HCT116 (cell line): ENCODE data around the gene NELL1. TPM values are rescaled to one million over a fixed set of nuclear protein-coding genes. Genes with fewer than 3 reads are reported as not detected.

Experiments used
- ATAC-seq: fragments of 200-7000 bp; cut with Tn5 transposase; 2 replicates; pipeline ENCODE4 v1.9.1; 2020; ENCODE audit warnings: mild to moderate bottlenecking, moderate library complexity
- BruUV-seq: library from RNA; stranded (reverse); fragments of 400-500 nt; replicated peaks from 2 replicates; lab custom pipeline; 2021; lab: Mats Ljungman, UMichigan
- CTCF ChIA-PET: fragments of 300-600 bp; sonication (Branson Sonifier 250); formaldehyde crosslinking; loops from one replicate; lab custom pipeline; 2021; ENCODE audit warnings: antibody characterized with exemption; lab: Charles Lee
- POLR2A ChIA-PET: fragments of 300-600, 350-600 bp; sonication (Branson Sonifier 250); formaldehyde crosslinking; loops from one replicate; lab custom pipeline; 2021; ENCODE audit warnings: antibody characterized with exemption; lab: Charles Lee
- RAD21 ChIA-PET, 2 experiments: fragments of 300-600 bp; sonication (Branson Sonifier 250); formaldehyde crosslinking; loops; one replicate each; lab custom pipeline; 2023; ENCODE audit warnings: low total read pairs in 2 of 2; ENCODE audit not compliant: uncharacterized antibody in 2 of 2, unreplicated experiment in 2 of 2, low non-redundant PET in 1 of 2; lab: Charles Lee
- DNase-seq: peaks from one replicate; pipeline ENCODE4 v3.0.0-alpha.2; 2010; ENCODE audit warnings: low read depth, low spot score
- H2AFZ ChIP-seq: fragments of 200-600 bp; shearing (Covaris generic), sonication (generic); 2 replicates; pipeline ENCODE4 v1.6.1; 2017; ENCODE audit warnings: low read depth, mixed run types, mixed read lengths, antibody characterized with exemption, low read length; ENCODE audit not compliant: poor library complexity, severe bottlenecking
- H3K27ac ChIP-seq: 2 replicates; pipeline ENCODE4 v1.5.1; 2012; ENCODE audit warnings: low read depth, low read length
- H3K27me3 ChIP-seq: fragments of 200-600 bp; sonication (generic); 2 replicates; pipeline ENCODE4 v1.6.1; 2016; ENCODE audit warnings: mixed run types, low read length, mixed read lengths; ENCODE audit not compliant: insufficient read depth
- H3K36me3 ChIP-seq, 2 experiments: fragments of 200-500 bp in 1 of 2; fragments of 200-600 bp in 1 of 2; sonication (Bioruptor generic) in 1 of 2; sonication (generic) in 1 of 2; 2 replicates each; pipeline versions ENCODE4 v1.5.1 to v1.6.1; 2014 to 2016; ENCODE audit warnings: low read length in 2 of 2, inconsistent platforms in 1 of 2, mixed read lengths in 1 of 2, mixed run types in 1 of 2; ENCODE audit not compliant: insufficient read depth in 2 of 2, control insufficient read depth in 1 of 2
- H3K4me1 ChIP-seq, 2 experiments: fragments of 200-600 bp in 1 of 2; sonication (generic) in 1 of 2; 2 replicates each; pipeline versions ENCODE4 v1.5.1 to v1.6.1; 2012 to 2017; ENCODE audit warnings: low read length in 2 of 2, inconsistent platforms in 1 of 2, mild to moderate bottlenecking in 1 of 2, mixed read lengths in 1 of 2, mixed run types in 1 of 2, moderate library complexity in 1 of 2; ENCODE audit not compliant: insufficient read depth in 2 of 2, control insufficient read depth in 1 of 2
- H3K4me2 ChIP-seq: fragments of 200-600 bp; sonication (generic); 2 replicates; pipeline ENCODE4 v1.6.1; 2017; ENCODE audit warnings: mixed run types, low read length, mixed read lengths
- H3K4me3 ChIP-seq, 2 experiments: fragments of 200-600 bp in 1 of 2; sonication (generic) in 1 of 2; replicated peaks in 1 of 2; 2 replicates each; pipeline ENCODE4 v1.5.1; 2011 to 2016; ENCODE audit warnings: low read length in 2 of 2, control low read depth in 1 of 2, low read depth in 1 of 2, mild to moderate bottlenecking in 1 of 2, mixed read lengths in 1 of 2, mixed run types in 1 of 2
- H3K79me2 ChIP-seq: fragments of 200-600 bp; sonication (generic); 2 replicates; pipeline ENCODE4 v1.6.1; 2017; ENCODE audit warnings: mild to moderate bottlenecking, mixed run types, low read length, moderate library complexity, mixed read lengths; ENCODE audit not compliant: insufficient read depth
- H3K9ac ChIP-seq: fragments of 200-600 bp; sonication (generic); 2 replicates; pipeline ENCODE4 v1.6.1; 2016; ENCODE audit warnings: low read length, mixed read lengths
- H3K9me2 ChIP-seq: fragments of 200-600 bp; sonication (generic), shearing (Covaris generic); 2 replicates; pipeline ENCODE4 v1.6.1; 2017; ENCODE audit warnings: mixed run types, mild to moderate bottlenecking, moderate library complexity; ENCODE audit not compliant: insufficient read depth
- H3K9me3 ChIP-seq, 2 experiments: fragments of 200-500 bp in 1 of 2; fragments of 200-600 bp in 1 of 2; sonication (Bioruptor generic) in 1 of 2; sonication (generic) in 1 of 2; 2 replicates each; pipeline ENCODE4 v1.6.1; 2014 to 2017; ENCODE audit warnings: low read length in 2 of 2, mixed read lengths in 2 of 2, inconsistent platforms in 1 of 2, low read depth in 1 of 2, mild to moderate bottlenecking in 1 of 2, mixed run types in 1 of 2, moderate library complexity in 1 of 2; ENCODE audit not compliant: control insufficient read depth in 1 of 2, insufficient read depth in 1 of 2
- H4K20me1 ChIP-seq: fragments of 200-600 bp; sonication (generic), shearing (Covaris generic); 2 replicates; pipeline ENCODE4 v1.6.1; 2017; ENCODE audit warnings: mixed run types, mild to moderate bottlenecking, moderate library complexity; ENCODE audit not compliant: insufficient read depth
- CEBPB ChIP-seq: IDR thresholded peaks from 2 replicates; pipeline ENCODE4 v1.6.1; 2012; ENCODE audit warnings: low read depth
- ELF1 ChIP-seq: IDR thresholded peaks from 2 replicates; pipeline ENCODE4 v1.6.1; 2012; ENCODE audit warnings: low read depth, borderline replicate concordance
- EZH2 ChIP-seq: fragments of 200-600 bp; sonication (generic); IDR thresholded peaks from 2 replicates; pipeline ENCODE4 v1.6.1; 2017; ENCODE audit warnings: antibody characterized with exemption, mixed run types
- EZH2phosphoT487 ChIP-seq: fragments of 200-600 bp; IDR thresholded peaks from 2 replicates; pipeline ENCODE4 v1.6.1; 2018; ENCODE audit warnings: antibody characterized with exemption, borderline replicate concordance
- FOSL1 ChIP-seq: IDR thresholded peaks from 2 replicates; pipeline ENCODE4 v1.6.1; 2012; ENCODE audit warnings: low read depth
- POLR2AphosphoS5 ChIP-seq: IDR thresholded peaks from 2 replicates; pipeline ENCODE4 v1.6.1; 2011; ENCODE audit warnings: mild to moderate bottlenecking, low read depth, low read length, moderate library complexity
- RAD21 ChIP-seq: IDR thresholded peaks from 2 replicates; pipeline ENCODE4 v1.6.1; 2012; ENCODE audit warnings: low read depth, mild to moderate bottlenecking
- REST ChIP-seq: IDR thresholded peaks from 2 replicates; pipeline ENCODE4 v1.6.1; 2012; ENCODE audit warnings: low read depth
- SIN3A ChIP-seq: IDR thresholded peaks from 2 replicates; pipeline ENCODE4 v1.6.1; 2012; ENCODE audit warnings: low read depth
- SP1 ChIP-seq: IDR thresholded peaks from 2 replicates; pipeline ENCODE4 v1.6.1; 2012; ENCODE audit warnings: low read depth
- SRF ChIP-seq: IDR thresholded peaks from 2 replicates; pipeline ENCODE4 v1.6.1; 2012; ENCODE audit warnings: low read depth
- ZNF274 ChIP-seq: fragments of 200-500 bp; sonication (Bioruptor generic); IDR thresholded peaks from 2 replicates; pipeline ENCODE4 v1.6.1; 2014; ENCODE audit warnings: mild to moderate bottlenecking, low read depth, low read length, inconsistent platforms
- intact Hi-C: fragments of 100-400 bp; cut with micrococcal nuclease; formaldehyde crosslinking; loops from 2 replicates; pipeline ENCODE4 v1.10.0; 2022
- total RNA-seq: library from RNA; stranded (reverse); gene quantifications from one replicate; pipeline ENCODE4 v1.2.1, GENCODE V29; 2021; ENCODE audit not compliant: unreplicated experiment
- TF ChIP-seq, protein P1 (sequence below), 3 experiments: fragments of 200-600 bp in 1 of 3; sonication (generic) in 1 of 3; IDR thresholded peaks in 2 of 3; conservative IDR thresholded peaks in 1 of 3; 2 replicates each; pipeline ENCODE4 v1.5.1; 2012 to 2017; ENCODE audit warnings: low read depth in 2 of 3, low read length in 2 of 3, antibody characterized with exemption in 1 of 3, borderline replicate concordance in 1 of 3, control low read depth in 1 of 3, mild to moderate bottlenecking in 1 of 3, mixed read lengths in 1 of 3, mixed run types in 1 of 3, moderate library complexity in 1 of 3; ENCODE audit not compliant: insufficient read depth in 1 of 3
- TF ChIP-seq, protein P2 (sequence below): IDR thresholded peaks from 2 replicates; pipeline ENCODE4 v1.6.1; 2012

Gene NELL1
- total RNA-seq, 1 experiment from 2014 or later: not detected

GRCh38 chr11:21495879-21496278 lies 826.5 kb downstream of the NELL1 start:
- Histone ChIP-seq H3K4me3 (no peak overlapping the region), H3K9me3 (peaks cover 2 to 3% of the 10 kb centered on the region in 2 experiments; a peak in 1 of 4 replicates), H3K79me2 (no peaks in the 10 kb centered on the region)
- ATAC-seq (no peak), DNase-seq (no peak)
- intact Hi-C loops: no loop called here
- BruUV-seq: no TSS peak
- no peak for TF ChIP-seq RAD21
- no peak for TF ChIP-seq SRF
- no peak for TF ChIP-seq SIN3A
- TF ChIP-seq SP1: no peak
- TF ChIP-seq ZNF274: no peak
- no peak for TF ChIP-seq FOSL1
- no peak for TF ChIP-seq ELF1
- no peak for TF ChIP-seq REST
- TF ChIP-seq EZH2: no peak
- TF ChIP-seq CEBPB: no peak
- TF ChIP-seq EZH2phosphoT487: no peak
- TF ChIP-seq POLR2AphosphoS5: no peak
- TF ChIP-seq, protein P1, sequence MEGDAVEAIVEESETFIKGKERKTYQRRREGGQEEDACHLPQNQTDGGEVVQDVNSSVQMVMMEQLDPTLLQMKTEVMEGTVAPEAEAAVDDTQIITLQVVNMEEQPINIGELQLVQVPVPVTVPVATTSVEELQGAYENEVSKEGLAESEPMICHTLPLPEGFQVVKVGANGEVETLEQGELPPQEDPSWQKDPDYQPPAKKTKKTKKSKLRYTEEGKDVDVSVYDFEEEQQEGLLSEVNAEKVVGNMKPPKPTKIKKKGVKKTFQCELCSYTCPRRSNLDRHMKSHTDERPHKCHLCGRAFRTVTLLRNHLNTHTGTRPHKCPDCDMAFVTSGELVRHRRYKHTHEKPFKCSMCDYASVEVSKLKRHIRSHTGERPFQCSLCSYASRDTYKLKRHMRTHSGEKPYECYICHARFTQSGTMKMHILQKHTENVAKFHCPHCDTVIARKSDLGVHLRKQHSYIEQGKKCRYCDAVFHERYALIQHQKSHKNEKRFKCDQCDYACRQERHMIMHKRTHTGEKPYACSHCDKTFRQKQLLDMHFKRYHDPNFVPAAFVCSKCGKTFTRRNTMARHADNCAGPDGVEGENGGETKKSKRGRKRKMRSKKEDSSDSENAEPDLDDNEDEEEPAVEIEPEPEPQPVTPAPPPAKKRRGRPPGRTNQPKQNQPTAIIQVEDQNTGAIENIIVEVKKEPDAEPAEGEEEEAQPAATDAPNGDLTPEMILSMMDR (IDR thresholded peaks at IDR 0.05 in 2 of 3, conservative IDR thresholded peaks at IDR 0.05 in 1 of 3; ENCODE audit: borderline replicate concordance in 1 of 3, insufficient read depth in 1 of 3, low read depth in 2 of 3, low read length in 2 of 3): no peak
- TF ChIP-seq, protein P2, sequence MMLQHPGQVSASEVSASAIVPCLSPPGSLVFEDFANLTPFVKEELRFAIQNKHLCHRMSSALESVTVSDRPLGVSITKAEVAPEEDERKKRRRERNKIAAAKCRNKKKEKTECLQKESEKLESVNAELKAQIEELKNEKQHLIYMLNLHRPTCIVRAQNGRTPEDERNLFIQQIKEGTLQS: no peak
- TF ChIP-seq, all 23 proteins: peak for 0
- no peaks in the 10 kb centered on the region for H4K20me1 ChIP-seq
- no peak overlapping the region for H3K4me2 ChIP-seq
- no peak overlapping the region for H3K27ac ChIP-seq
- H3K4me1 ChIP-seq: no peaks in the 10 kb centered on the region
- ChIA-PET CTCF (no interaction called here), RAD21 (no interaction called here), POLR2A (no interaction called here)
- no peak overlapping the region for H2AFZ ChIP-seq
- H3K9me2 ChIP-seq: no peaks in the 10 kb centered on the region
- H3K27me3 ChIP-seq: no peaks in the 10 kb centered on the region
- no peaks in the 10 kb centered on the region for H3K36me3 ChIP-seq
- H3K9ac ChIP-seq: no peak overlapping the region
